HEK293 (cell line): ENCODE measurements around the gene OSBP.

Source experiments
- CTCF ChIA-PET: fragments of 350-600 bp; formaldehyde crosslinking; extraction: SDS; loops from one replicate; lab custom pipeline; 2021; ENCODE audit warnings: antibody characterized with exemption; lab: Yijun Ruan, JAX
- POLR2A ChIA-PET: fragments of 300-600 bp; formaldehyde crosslinking; extraction: SDS; loops from one replicate; lab custom pipeline; 2020; ENCODE audit warnings: antibody characterized with exemption, inconsistent platforms; lab: Yijun Ruan, JAX
- H3K27ac ChIP-seq: fragments of 200-500 bp; sonication (Bioruptor generic); 2 replicates; pipeline ENCODE4 v1.5.1; 2014; ENCODE audit warnings: low read depth, low read length, control low read depth, inconsistent platforms; ENCODE audit errors: extremely low read depth
- H3K36me3 ChIP-seq, 2 experiments: fragments of 200-500 bp in 1 of 2; sonication (Bioruptor generic) in 1 of 2; 1 replicate in 1 of 2; 2 replicates in 1 of 2; pipeline ENCODE4 v1.5.1; 2014 to 2017; ENCODE audit warnings: inconsistent platforms in 2 of 2, low read length in 2 of 2; ENCODE audit not compliant: control insufficient read depth in 2 of 2, insufficient read depth in 1 of 2
- H3K4me1 ChIP-seq: fragments of 200-500 bp; sonication (Bioruptor generic); 2 replicates; pipeline ENCODE4 v1.5.1; 2014; ENCODE audit warnings: mild to moderate bottlenecking, low read length, inconsistent platforms; ENCODE audit not compliant: control insufficient read depth, insufficient read depth
- H3K4me3 ChIP-seq: 2 replicates; pipeline ENCODE4 v1.5.1; 2011; ENCODE audit warnings: low read depth, mild to moderate bottlenecking, control low read depth, low read length, moderate library complexity
- H3K9me3 ChIP-seq: fragments of 200-500 bp; sonication (Bioruptor generic); 2 replicates; pipeline ENCODE4 v1.5.1; 2014; ENCODE audit warnings: low read depth, low read length, inconsistent platforms; ENCODE audit not compliant: control insufficient read depth, insufficient read depth
- GFI1B ChIP-seq: fragments of 450-650 bp; formaldehyde crosslinking; IDR thresholded peaks from 2 replicates; pipeline ENCODE4 v1.5.1; 2016; ENCODE audit warnings: missing biosample characterization, missing genetic modification characterization
- GLIS1 ChIP-seq: fragments of 450-650 bp; formaldehyde crosslinking; IDR thresholded peaks from 2 replicates; pipeline ENCODE4 v1.5.1; 2016; ENCODE audit warnings: missing biosample characterization, missing genetic modification characterization
- KLF16 ChIP-seq: fragments of 450-650 bp; formaldehyde crosslinking; IDR thresholded peaks from 2 replicates; pipeline ENCODE4 v1.5.1; 2017; ENCODE audit warnings: missing biosample characterization, missing genetic modification characterization
- OVOL3 ChIP-seq: fragments of 450-650 bp; formaldehyde crosslinking; IDR thresholded peaks from 2 replicates; pipeline ENCODE4 v1.5.1; 2016; ENCODE audit warnings: missing biosample characterization, missing genetic modification characterization
- ZFP3 ChIP-seq: fragments of 450-650 bp; formaldehyde crosslinking; IDR thresholded peaks from 2 replicates; pipeline ENCODE4 v1.5.1; 2016; ENCODE audit warnings: low read depth, missing biosample characterization, missing genetic modification characterization
- ZFP69B ChIP-seq: fragments of 450-650 bp; formaldehyde crosslinking; IDR thresholded peaks from 2 replicates; pipeline ENCODE4 v1.5.1; 2016; ENCODE audit warnings: missing biosample characterization, missing genetic modification characterization
- ZNF169 ChIP-seq: fragments of 450-650 bp; formaldehyde crosslinking; IDR thresholded peaks from 2 replicates; pipeline ENCODE4 v1.5.1; 2016; ENCODE audit warnings: missing biosample characterization, missing genetic modification characterization
- ZNF211 ChIP-seq: fragments of 450-650 bp; formaldehyde crosslinking; IDR thresholded peaks from 2 replicates; pipeline ENCODE4 v1.5.1; 2016; ENCODE audit warnings: low read depth, missing biosample characterization, missing genetic modification characterization
- ZNF335 ChIP-seq: fragments of 450-650 bp; formaldehyde crosslinking; conservative IDR thresholded peaks from 2 replicates; pipeline ENCODE4 v1.5.1; 2016; ENCODE audit warnings: missing biosample characterization, missing genetic modification characterization
- ZNF341 ChIP-seq: fragments of 450-650 bp; formaldehyde crosslinking; IDR thresholded peaks from 2 replicates; pipeline ENCODE4; 2016; ENCODE audit warnings: low read depth, missing biosample characterization, missing genetic modification characterization
- ZNF555 ChIP-seq: fragments of 450-650 bp; formaldehyde crosslinking; conservative IDR thresholded peaks from 2 replicates; pipeline ENCODE4 v1.5.1; 2017; ENCODE audit warnings: missing biosample characterization, mild to moderate bottlenecking, missing genetic modification characterization, inconsistent platforms
- ZNF561 ChIP-seq: fragments of 450-650 bp; IDR thresholded peaks from 2 replicates; pipeline ENCODE4 v1.5.1; 2018; ENCODE audit warnings: missing biosample characterization, missing genetic modification characterization, borderline replicate concordance
- ZNF629 ChIP-seq: fragments of 450-650 bp; formaldehyde crosslinking; IDR thresholded peaks from 2 replicates; pipeline ENCODE4 v1.5.1; 2017; ENCODE audit warnings: missing biosample characterization, missing genetic modification characterization
- ZSCAN23 ChIP-seq: fragments of 450-650 bp; formaldehyde crosslinking; IDR thresholded peaks from 2 replicates; pipeline ENCODE4 v1.5.1; 2016; ENCODE audit warnings: missing biosample characterization, missing genetic modification characterization
- TF ChIP-seq, protein P1 (sequence below): fragments of 450-650 bp; formaldehyde crosslinking; IDR thresholded peaks from 2 replicates; pipeline ENCODE4 v1.5.1; 2016; ENCODE audit warnings: missing biosample characterization, missing genetic modification characterization
- TF ChIP-seq, protein P2 (sequence below): fragments of 450-650 bp; formaldehyde crosslinking; IDR thresholded peaks from 2 replicates; pipeline ENCODE4 v1.5.1; 2017; ENCODE audit warnings: missing biosample characterization, missing genetic modification characterization
- TF ChIP-seq, protein P3 (sequence below): fragments of 450-650 bp; formaldehyde crosslinking; IDR thresholded peaks from 2 replicates; pipeline ENCODE4 v1.5.1; 2016; ENCODE audit warnings: missing biosample characterization, missing genetic modification characterization
- TF ChIP-seq, protein P4 (sequence below): sonication (generic); formaldehyde crosslinking; IDR thresholded peaks from 2 replicates; pipeline ENCODE4 v1.8.1; 2022; ENCODE audit warnings: mild to moderate bottlenecking, moderate library complexity, missing genetic modification reagents
- TF ChIP-seq, protein P5 (sequence below): fragments of 450-650 bp; formaldehyde crosslinking; IDR thresholded peaks from 2 replicates; pipeline ENCODE4 v1.5.1; 2016; ENCODE audit warnings: missing biosample characterization, missing genetic modification characterization

Gene OSBP

DNA sequence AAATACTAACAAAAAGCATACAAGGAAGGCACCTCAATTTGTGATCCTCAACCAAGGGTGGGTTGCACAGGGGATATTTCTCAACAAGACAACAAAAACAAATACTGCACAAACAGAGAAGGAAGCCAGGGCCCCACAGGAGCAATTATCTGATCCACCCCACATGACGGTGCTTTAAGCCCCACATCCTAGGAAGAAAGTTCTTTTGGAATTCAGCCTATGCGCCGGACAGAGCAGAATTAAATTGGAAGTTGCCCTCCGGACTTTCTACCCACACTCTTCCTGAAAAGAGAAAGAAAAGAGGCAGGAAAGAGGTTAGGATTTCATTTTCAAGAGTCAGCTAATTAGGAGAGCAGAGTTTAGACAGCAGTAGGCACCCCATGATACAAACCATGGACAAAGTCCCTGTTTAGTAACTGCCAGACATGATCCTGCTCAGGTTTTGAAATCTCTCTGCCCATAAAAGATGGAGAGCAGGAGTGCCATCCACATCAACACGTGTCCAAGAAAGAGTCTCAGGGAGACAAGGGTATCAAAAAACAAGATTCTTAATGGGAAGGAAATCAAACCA is 40.6 kb downstream of the OSBP start:
- CTCF ChIA-PET = no interaction called here
- Histone ChIP-seq H3K4me3 (no peak overlapping the region), H3K27ac (no peak overlapping the region), H3K36me3 (peaks cover 7 to 56% of the 10 kb centered on the region in 2 experiments)
- POLR2A ChIA-PET = no interaction called here
- TF ChIP-seq ZNF335 (tag by site-specific recombination) (0 out of 2 replicates have a peak, but pooled peaks have one; percentile 5), ZSCAN23 (no peak)
- TF ChIP-seq, all 188 proteins: peak for 1
- Histone ChIP-seq H3K4me1 (no peaks in the 10 kb centered on the region), H3K9me3 (no peaks in the 10 kb centered on the region)

DNA sequence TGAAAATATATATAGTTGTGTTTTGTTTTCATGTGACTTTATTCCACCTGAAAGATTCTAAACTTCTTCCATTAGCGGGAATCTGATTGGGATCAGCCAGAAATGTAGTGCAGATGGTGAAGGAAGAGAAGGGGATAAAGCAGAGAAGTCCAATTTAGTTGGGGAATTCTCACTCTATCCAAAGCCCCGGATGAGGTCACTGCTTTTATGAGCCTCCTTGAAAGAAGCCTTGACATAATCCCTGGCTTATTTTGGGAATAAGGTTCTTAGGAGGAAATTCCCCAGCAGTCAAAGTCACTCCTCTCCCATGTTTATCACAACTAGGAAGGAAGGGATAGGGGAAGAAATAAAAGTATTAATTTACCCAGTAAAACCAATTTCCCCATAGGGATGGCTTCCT is 41.1 kb downstream of the OSBP start:
- Histone ChIP-seq H3K9me3 (no peaks in the 10 kb centered on the region), H3K4me3 (no peak overlapping the region), H3K4me1 (no peaks in the 10 kb centered on the region), H3K27ac (no peak overlapping the region), H3K36me3 (peaks cover 3 to 51% of the 10 kb centered on the region in 2 experiments; a peak in 2 of 3 replicates)
- TF ChIP-seq ZNF335 (tag by site-specific recombination) = 0 out of 2 replicates have a peak, but pooled peaks have one; percentile 27
- TF ChIP-seq, protein P1, sequence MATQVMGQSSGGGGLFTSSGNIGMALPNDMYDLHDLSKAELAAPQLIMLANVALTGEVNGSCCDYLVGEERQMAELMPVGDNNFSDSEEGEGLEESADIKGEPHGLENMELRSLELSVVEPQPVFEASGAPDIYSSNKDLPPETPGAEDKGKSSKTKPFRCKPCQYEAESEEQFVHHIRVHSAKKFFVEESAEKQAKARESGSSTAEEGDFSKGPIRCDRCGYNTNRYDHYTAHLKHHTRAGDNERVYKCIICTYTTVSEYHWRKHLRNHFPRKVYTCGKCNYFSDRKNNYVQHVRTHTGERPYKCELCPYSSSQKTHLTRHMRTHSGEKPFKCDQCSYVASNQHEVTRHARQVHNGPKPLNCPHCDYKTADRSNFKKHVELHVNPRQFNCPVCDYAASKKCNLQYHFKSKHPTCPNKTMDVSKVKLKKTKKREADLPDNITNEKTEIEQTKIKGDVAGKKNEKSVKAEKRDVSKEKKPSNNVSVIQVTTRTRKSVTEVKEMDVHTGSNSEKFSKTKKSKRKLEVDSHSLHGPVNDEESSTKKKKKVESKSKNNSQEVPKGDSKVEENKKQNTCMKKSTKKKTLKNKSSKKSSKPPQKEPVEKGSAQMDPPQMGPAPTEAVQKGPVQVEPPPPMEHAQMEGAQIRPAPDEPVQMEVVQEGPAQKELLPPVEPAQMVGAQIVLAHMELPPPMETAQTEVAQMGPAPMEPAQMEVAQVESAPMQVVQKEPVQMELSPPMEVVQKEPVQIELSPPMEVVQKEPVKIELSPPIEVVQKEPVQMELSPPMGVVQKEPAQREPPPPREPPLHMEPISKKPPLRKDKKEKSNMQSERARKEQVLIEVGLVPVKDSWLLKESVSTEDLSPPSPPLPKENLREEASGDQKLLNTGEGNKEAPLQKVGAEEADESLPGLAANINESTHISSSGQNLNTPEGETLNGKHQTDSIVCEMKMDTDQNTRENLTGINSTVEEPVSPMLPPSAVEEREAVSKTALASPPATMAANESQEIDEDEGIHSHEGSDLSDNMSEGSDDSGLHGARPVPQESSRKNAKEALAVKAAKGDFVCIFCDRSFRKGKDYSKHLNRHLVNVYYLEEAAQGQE (tag by site-specific recombination) = no peak
- TF ChIP-seq GLIS1 = no peak
- TF ChIP-seq, protein P2, sequence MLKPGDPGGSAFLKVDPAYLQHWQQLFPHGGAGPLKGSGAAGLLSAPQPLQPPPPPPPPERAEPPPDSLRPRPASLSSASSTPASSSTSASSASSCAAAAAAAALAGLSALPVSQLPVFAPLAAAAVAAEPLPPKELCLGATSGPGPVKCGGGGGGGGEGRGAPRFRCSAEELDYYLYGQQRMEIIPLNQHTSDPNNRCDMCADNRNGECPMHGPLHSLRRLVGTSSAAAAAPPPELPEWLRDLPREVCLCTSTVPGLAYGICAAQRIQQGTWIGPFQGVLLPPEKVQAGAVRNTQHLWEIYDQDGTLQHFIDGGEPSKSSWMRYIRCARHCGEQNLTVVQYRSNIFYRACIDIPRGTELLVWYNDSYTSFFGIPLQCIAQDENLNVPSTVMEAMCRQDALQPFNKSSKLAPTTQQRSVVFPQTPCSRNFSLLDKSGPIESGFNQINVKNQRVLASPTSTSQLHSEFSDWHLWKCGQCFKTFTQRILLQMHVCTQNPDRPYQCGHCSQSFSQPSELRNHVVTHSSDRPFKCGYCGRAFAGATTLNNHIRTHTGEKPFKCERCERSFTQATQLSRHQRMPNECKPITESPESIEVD = 0 out of 2 replicates have a peak, but pooled peaks have one; percentile 9
- TF ChIP-seq ZNF629 (tag by site-specific recombination) = peak; percentile 33; the same call in 1 of the 2 replicates
- POLR2A ChIA-PET = no interaction called here
- CTCF ChIA-PET = no interaction called here

DNA sequence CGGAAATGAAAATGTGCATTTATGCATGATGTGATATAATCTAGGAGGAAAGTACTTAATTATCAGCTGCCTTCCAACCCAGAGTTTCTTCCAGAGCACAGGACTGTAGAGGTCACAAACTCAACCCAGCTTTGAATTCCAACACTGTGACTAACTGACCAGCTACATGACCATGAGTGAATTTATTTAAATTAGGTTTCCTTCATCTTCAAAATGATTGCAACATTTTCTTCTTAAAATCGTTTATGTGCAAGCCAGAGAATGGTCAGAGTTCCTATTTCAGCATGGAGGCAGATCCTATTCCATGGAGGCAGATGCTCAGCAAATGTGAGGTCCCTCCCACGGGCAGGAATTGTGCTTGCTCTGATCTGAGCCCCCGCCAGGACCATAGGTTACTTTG is 42.4 kb downstream of the OSBP start:
- peaks cover under 1 to 40% of the 10 kb centered on the region in 2 experiments; a peak in 2 of 3 replicates for H3K36me3 ChIP-seq

DNA sequence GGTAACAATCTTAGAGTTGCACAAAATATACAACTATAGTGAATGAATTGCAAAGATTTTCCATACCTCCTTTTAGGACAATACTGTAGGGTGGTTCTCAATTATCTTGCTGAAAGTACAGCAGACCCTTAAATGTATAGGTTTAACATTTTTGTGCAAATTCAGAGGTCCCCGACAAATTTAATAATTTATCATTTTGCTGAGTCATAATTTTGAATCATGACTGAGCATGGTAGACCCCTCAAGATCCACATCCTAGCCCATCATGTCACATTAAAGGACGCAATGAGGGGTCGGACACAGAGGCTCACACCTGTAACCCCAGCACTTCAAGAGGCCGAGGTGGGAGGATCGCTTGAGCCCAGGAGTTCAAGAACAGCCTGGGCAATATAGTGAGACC is 43.5 kb downstream of the OSBP start:
- TF ChIP-seq ZNF341 (tag by site-specific recombination) (no peak), ZNF561 (no peak), ZNF211 (tag by site-specific recombination) (no peak), ZFP69B (tag by site-specific recombination) (no peak), ZNF555 (tag by site-specific recombination) (no peak), ZFP3 (tag by site-specific recombination) (no peak), OVOL3 (tag by site-specific recombination) (no peak)
- TF ChIP-seq, protein P3, sequence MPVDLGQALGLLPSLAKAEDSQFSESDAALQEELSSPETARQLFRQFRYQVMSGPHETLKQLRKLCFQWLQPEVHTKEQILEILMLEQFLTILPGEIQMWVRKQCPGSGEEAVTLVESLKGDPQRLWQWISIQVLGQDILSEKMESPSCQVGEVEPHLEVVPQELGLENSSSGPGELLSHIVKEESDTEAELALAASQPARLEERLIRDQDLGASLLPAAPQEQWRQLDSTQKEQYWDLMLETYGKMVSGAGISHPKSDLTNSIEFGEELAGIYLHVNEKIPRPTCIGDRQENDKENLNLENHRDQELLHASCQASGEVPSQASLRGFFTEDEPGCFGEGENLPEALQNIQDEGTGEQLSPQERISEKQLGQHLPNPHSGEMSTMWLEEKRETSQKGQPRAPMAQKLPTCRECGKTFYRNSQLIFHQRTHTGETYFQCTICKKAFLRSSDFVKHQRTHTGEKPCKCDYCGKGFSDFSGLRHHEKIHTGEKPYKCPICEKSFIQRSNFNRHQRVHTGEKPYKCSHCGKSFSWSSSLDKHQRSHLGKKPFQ (tag by site-specific recombination) = no peak
- TF ChIP-seq, protein P4, sequence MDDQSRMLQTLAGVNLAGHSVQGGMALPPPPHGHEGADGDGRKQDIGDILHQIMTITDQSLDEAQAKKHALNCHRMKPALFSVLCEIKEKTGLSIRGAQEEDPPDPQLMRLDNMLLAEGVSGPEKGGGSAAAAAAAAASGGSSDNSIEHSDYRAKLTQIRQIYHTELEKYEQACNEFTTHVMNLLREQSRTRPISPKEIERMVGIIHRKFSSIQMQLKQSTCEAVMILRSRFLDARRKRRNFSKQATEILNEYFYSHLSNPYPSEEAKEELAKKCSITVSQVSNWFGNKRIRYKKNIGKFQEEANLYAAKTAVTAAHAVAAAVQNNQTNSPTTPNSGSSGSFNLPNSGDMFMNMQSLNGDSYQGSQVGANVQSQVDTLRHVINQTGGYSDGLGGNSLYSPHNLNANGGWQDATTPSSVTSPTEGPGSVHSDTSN (CRISPR knock-in tag) = no peak
- no peaks in the 10 kb centered on the region for H3K9me3 ChIP-seq
- no peak overlapping the region for H3K4me3 ChIP-seq
- POLR2A ChIA-PET = no interaction called here
- H3K36me3 ChIP-seq = peaks cover 0 to 30% of the 10 kb centered on the region in 2 experiments; a peak in 1 of 3 replicates
- CTCF ChIA-PET = no interaction called here
- no peak overlapping the region for H3K27ac ChIP-seq
- no peaks in the 10 kb centered on the region for H3K4me1 ChIP-seq

More for the DNA sequence above, 42.4 kb downstream of the OSBP start:
- Histone ChIP-seq H3K4me3 (no peak overlapping the region), H3K27ac (no peak overlapping the region), H3K9me3 (no peaks in the 10 kb centered on the region), H3K4me1 (no peaks in the 10 kb centered on the region)
- ChIA-PET CTCF (interaction anchor here (0.7 kb wide), 1 partner anchor 69 kb away, joined by 3 read pairs; no protein-coding TSS in a partner anchor), POLR2A (no interaction called here)
- TF ChIP-seq ZNF169 (no peak), GFI1B (tag by site-specific recombination) (no peak), ZNF555 (tag by site-specific recombination) (no peak), KLF16 (tag by site-specific recombination) (no peak)
- TF ChIP-seq, protein P5, sequence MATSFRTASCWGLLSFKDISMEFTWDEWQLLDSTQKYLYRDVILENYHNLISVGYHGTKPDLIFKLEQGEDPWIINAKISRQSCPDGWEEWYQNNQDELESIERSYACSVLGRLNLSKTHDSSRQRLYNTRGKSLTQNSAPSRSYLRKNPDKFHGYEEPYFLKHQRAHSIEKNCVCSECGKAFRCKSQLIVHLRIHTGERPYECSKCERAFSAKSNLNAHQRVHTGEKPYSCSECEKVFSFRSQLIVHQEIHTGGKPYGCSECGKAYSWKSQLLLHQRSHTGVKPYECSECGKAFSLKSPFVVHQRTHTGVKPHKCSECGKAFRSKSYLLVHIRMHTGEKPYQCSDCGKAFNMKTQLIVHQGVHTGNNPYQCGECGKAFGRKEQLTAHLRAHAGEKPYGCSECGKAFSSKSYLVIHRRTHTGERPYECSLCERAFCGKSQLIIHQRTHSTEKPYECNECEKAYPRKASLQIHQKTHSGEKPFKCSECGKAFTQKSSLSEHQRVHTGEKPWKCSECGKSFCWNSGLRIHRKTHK (tag by site-specific recombination) = no peak
